ENCODE results near the gene KRTAP12-3.
"Not testable (repeated sequence)": the region's sequence is repeated elsewhere in the genome, so short reads cannot be mapped to it uniquely, and the experiment has no call there.

KRTAP12-3 gene

DNA sequence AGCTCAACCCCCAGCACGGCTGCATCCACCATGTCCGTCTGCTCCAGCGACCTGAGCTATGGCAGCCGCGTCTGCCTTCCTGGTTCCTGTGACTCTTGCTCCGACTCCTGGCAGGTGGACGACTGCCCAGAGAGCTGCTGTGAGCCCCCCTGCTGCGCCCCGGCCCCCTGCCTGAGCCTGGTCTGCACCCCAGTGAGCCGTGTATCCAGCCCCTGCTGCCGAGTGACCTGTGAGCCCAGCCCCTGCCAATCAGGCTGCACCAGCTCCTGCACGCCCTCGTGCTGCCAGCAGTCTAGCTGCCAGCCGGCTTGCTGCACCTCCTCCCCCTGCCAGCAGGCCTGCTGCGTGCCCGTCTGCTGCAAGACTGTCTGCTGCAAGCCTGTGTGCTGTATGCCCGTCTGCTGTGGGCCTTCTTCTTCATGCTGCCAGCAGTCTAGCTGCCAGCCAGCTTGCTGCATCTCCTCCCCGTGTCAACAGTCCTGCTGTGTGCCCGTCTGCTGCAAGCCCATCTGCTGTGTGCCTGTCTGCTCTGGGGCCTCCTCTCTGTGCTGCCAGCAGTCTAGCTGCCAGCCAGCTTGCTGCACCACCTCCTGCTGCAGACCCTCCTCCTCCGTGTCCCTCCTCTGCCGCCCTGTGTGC, 39.6 kb downstream of the KRTAP12-3 start, which contains the start of gene KRTAP10-12:
TSS of gene KRTAP10-12 (plus strand) at position 1 of the 639 bp plus-strand sequence. CDS start at position 31, 30 bp downstream.
- not testable (repeated sequence) for H2BK5ac ChIP-seq (ENCODE audit: low read length); DNase-seq (ENCODE audit: low spot score); H3K4ac ChIP-seq (ENCODE audit: low read length); H3K4me2 ChIP-seq (ENCODE audit: insufficient read depth, low read length, poor library complexity, severe bottlenecking); H4K8ac ChIP-seq (ENCODE audit: low read depth, low read length); H4K91ac ChIP-seq (ENCODE audit: low read depth, low read length, poor library complexity); H2BK120ac ChIP-seq (ENCODE audit: low read depth, low read length); H3K9me3 ChIP-seq (replicated peaks in 1 of 2; ENCODE audit: control insufficient read depth in 2 of 2, insufficient read depth in 1 of 2, low read depth in 1 of 2, low read length in 2 of 2); H3K79me1 ChIP-seq (ENCODE audit: low read depth, low read length); H3K27ac ChIP-seq (replicated peaks; ENCODE audit: low read length); H2BK12ac ChIP-seq (ENCODE audit: low read length); H3K36me3 ChIP-seq (replicated peaks in 1 of 2; ENCODE audit: control insufficient read depth in 2 of 2, insufficient read depth in 2 of 2, low read length in 2 of 2); H3K4me3 ChIP-seq (ENCODE audit: low read length in 2 of 2)
- peak within 1 kb of the TSS; percentile 33 for H3K9ac ChIP-seq (ENCODE audit: low read depth, low read length, poor library complexity)
- H3K18ac ChIP-seq (ENCODE audit: low read length) = peak within 1 kb of the TSS; percentile 61
- peaks cover 0 to 47% (median 0%) of the 10 kb centered on the region in 3 experiments for H3K27me3 ChIP-seq (ENCODE audit: control insufficient read depth in 3 of 3, insufficient read depth in 3 of 3, low read depth in 1 of 3, low read length in 3 of 3)
- peak within 1 kb of the TSS; percentile 53 for H3K23ac ChIP-seq (ENCODE audit: low read depth, low read length, poor library complexity)
- peak within 1 kb of the TSS; percentile 43 for H2AFZ ChIP-seq (ENCODE audit: low read length)
- H2BK15ac ChIP-seq (ENCODE audit: low read length) = peak within 1 kb of the TSS; percentile 45
- H3K4me1 ChIP-seq (ENCODE audit: control insufficient read depth in 2 of 2, insufficient read depth in 1 of 2, low read depth in 1 of 2, low read length in 2 of 2) = peaks cover 11 to 16% of the 10 kb centered on the region in 2 donors
- WGBS, 2 donors (ENCODE audit: extremely low coverage in 2 of 2, insufficient read length in 2 of 2, insufficient replicate concordance in 1 of 2) = no CpG with 5 or more reads among the region's 21 CpGs
- peak within 1 kb of the TSS; percentile 8 for H2AK5ac ChIP-seq (ENCODE audit: low read depth, low read length)
- peak within 1 kb of the TSS; percentile 59 for H3K14ac ChIP-seq (ENCODE audit: low read length)

- Histone ChIP-seq H3K4ac (ENCODE audit: low read length) (no peak overlapping the region), H3K9ac (ENCODE audit: low read depth, low read length, poor library complexity) (peak overlapping the region; percentile 68), H2BK12ac (ENCODE audit: low read length) (peak overlapping the region; percentile 93), H4K8ac (ENCODE audit: low read depth, low read length) (no peak overlapping the region), H2BK120ac (ENCODE audit: low read depth, low read length) (no peak overlapping the region), H3K36me3 (replicated peaks in 1 of 2; ENCODE audit: control insufficient read depth in 2 of 2, insufficient read depth in 2 of 2, low read length in 2 of 2) (no peaks in the 10 kb centered on the region), H2BK15ac (ENCODE audit: low read length) (peak overlapping the region; percentile 45), H3K9me3 (replicated peaks in 1 of 2; ENCODE audit: control insufficient read depth in 2 of 2, insufficient read depth in 1 of 2, low read depth in 1 of 2, low read length in 2 of 2) (no peaks in the 10 kb centered on the region), H2AK5ac (ENCODE audit: low read depth, low read length) (peak overlapping the region; percentile 96), H3K27me3 (ENCODE audit: control insufficient read depth in 3 of 3, insufficient read depth in 3 of 3, low read depth in 1 of 3, low read length in 3 of 3) (peaks cover 0 to 54% (median 0%) of the 10 kb centered on the region in 3 experiments), H3K23ac (ENCODE audit: low read depth, low read length, poor library complexity) (peak overlapping the region; percentile 53), H3K18ac (ENCODE audit: low read length) (peak overlapping the region; percentile 82), H3K4me1 (ENCODE audit: control insufficient read depth in 2 of 2, insufficient read depth in 1 of 2, low read depth in 1 of 2, low read length in 2 of 2) (peaks cover 11 to 16% of the 10 kb centered on the region in 2 donors), H3K27ac (replicated peaks; ENCODE audit: low read length) (no peak overlapping the region), H3K4me3 (ENCODE audit: low read length in 2 of 2) (no peak overlapping the region), H3K14ac (ENCODE audit: low read length) (peak overlapping the region; percentile 73), H2AFZ (ENCODE audit: low read length) (peak overlapping the region; percentile 43), H4K91ac (ENCODE audit: low read depth, low read length, poor library complexity) (no peak overlapping the region), H2BK5ac (ENCODE audit: low read length) (no peak overlapping the region), H3K79me1 (ENCODE audit: low read depth, low read length) (no peaks in the 10 kb centered on the region), H3K4me2 (ENCODE audit: insufficient read depth, low read length, poor library complexity, severe bottlenecking) (no peak overlapping the region)
- DNase-seq (ENCODE audit: low spot score) = no peak
- no CpG with 5 or more reads among the region's 35 CpGs for WGBS, 2 donors (ENCODE audit: extremely low coverage in 2 of 2, insufficient read length in 2 of 2, insufficient replicate concordance in 1 of 2)
Observed at GRCh38 chr21:44697811-44698734, 40.3 kb downstream of the KRTAP12-3 start.

GRCh38 chr21:44699502-44700001, 41.8 kb downstream of the KRTAP12-3 start:
- H4K91ac ChIP-seq (ENCODE audit: low read depth, low read length, poor library complexity) = no peak overlapping the region
- no peaks in the 10 kb centered on the region for H3K79me1 ChIP-seq (ENCODE audit: low read depth, low read length)
- H3K9me3 ChIP-seq (replicated peaks in 1 of 2; ENCODE audit: control insufficient read depth in 2 of 2, insufficient read depth in 1 of 2, low read depth in 1 of 2, low read length in 2 of 2) = no peaks in the 10 kb centered on the region
- no peaks in the 10 kb centered on the region for H3K36me3 ChIP-seq (replicated peaks in 1 of 2; ENCODE audit: control insufficient read depth in 2 of 2, insufficient read depth in 2 of 2, low read length in 2 of 2)
- no peak overlapping the region for H3K4ac ChIP-seq (ENCODE audit: low read length)
- H3K4me3 ChIP-seq (ENCODE audit: low read length in 2 of 2) = no peak overlapping the region
- H3K4me2 ChIP-seq (ENCODE audit: insufficient read depth, low read length, poor library complexity, severe bottlenecking) = no peak overlapping the region
- peak overlapping the region; percentile 84 for H2BK15ac ChIP-seq (ENCODE audit: low read length)
- peak overlapping the region; percentile 87 for H3K18ac ChIP-seq (ENCODE audit: low read length)
- H3K27me3 ChIP-seq (ENCODE audit: control insufficient read depth in 3 of 3, insufficient read depth in 3 of 3, low read depth in 1 of 3, low read length in 3 of 3) = peaks cover 0 to 69% (median 9%) of the 10 kb centered on the region in 3 experiments
- H3K27ac ChIP-seq (replicated peaks; ENCODE audit: low read length) = no peak overlapping the region
- H2BK120ac ChIP-seq (ENCODE audit: low read depth, low read length) = peak overlapping the region; percentile 87
- no peak overlapping the region for H3K14ac ChIP-seq (ENCODE audit: low read length)
- no peak for DNase-seq (ENCODE audit: low spot score)
- H2BK12ac ChIP-seq (ENCODE audit: low read length) = peak overlapping the region; percentile 98
- H2BK5ac ChIP-seq (ENCODE audit: low read length) = no peak overlapping the region
- peak overlapping the region; percentile 30 for H3K9ac ChIP-seq (ENCODE audit: low read depth, low read length, poor library complexity)
- WGBS, 2 donors (ENCODE audit: extremely low coverage in 2 of 2, insufficient read length in 2 of 2, insufficient replicate concordance in 1 of 2) = no CpG with 5 or more reads among the region's 17 CpGs
- H2AFZ ChIP-seq (ENCODE audit: low read length) = peak overlapping the region; percentile 78
- H3K23ac ChIP-seq (ENCODE audit: low read depth, low read length, poor library complexity) = no peak overlapping the region
- no peak overlapping the region for H4K8ac ChIP-seq (ENCODE audit: low read depth, low read length)
- H3K4me1 ChIP-seq (ENCODE audit: control insufficient read depth in 2 of 2, insufficient read depth in 1 of 2, low read depth in 1 of 2, low read length in 2 of 2) = peaks cover 11 to 16% of the 10 kb centered on the region in 2 donors
- H2AK5ac ChIP-seq (ENCODE audit: low read depth, low read length) = peak overlapping the region; percentile 60
